HepG2 (cell line): ENCODE measurements around the gene SMPD3. TPM values are rescaled to one million over a fixed set of nuclear protein-coding genes. Genes with fewer than 3 reads are reported as not detected.

Experiments used
- ATAD3A ChIP-seq: sonication (generic); formaldehyde crosslinking; IDR thresholded peaks from 2 replicates; pipeline ENCODE4 v1.4.0; 2020; ENCODE audit warnings: missing genetic modification reagents
- KAT7 ChIP-seq: IDR thresholded peaks from 2 replicates; pipeline ENCODE4 v1.6.1; 2018; ENCODE audit warnings: borderline replicate concordance, missing compliant biosample characterization
- KLF16 ChIP-seq, 2 experiments: sonication (generic) in 1 of 2; formaldehyde crosslinking in 1 of 2; IDR thresholded peaks; 2 replicates each; pipeline versions ENCODE4 v1.6.1 to v1.8.0; 2016 to 2023; ENCODE audit warnings: missing genetic modification reagents in 2 of 2, missing compliant biosample characterization in 1 of 2
- NR2C2 ChIP-seq: sonication (generic); formaldehyde crosslinking; IDR thresholded peaks from 2 replicates; pipeline ENCODE4 v1.4.0; 2020; ENCODE audit warnings: missing genetic modification reagents, mild to moderate bottlenecking, moderate library complexity, borderline replicate concordance
- SIX4 ChIP-seq: sonication (generic); formaldehyde crosslinking; IDR thresholded peaks from 2 replicates; pipeline ENCODE4 v1.4.0; 2020; ENCODE audit warnings: missing genetic modification reagents
- SMAD1 ChIP-seq: sonication (generic); formaldehyde crosslinking; IDR thresholded peaks from 2 replicates; pipeline ENCODE4 v1.4.0; 2020; ENCODE audit warnings: missing genetic modification reagents, low read depth, mild to moderate bottlenecking, borderline replicate concordance
- SNAI1 ChIP-seq: sonication (generic); formaldehyde crosslinking; IDR thresholded peaks from 2 replicates; pipeline ENCODE4 v1.5.0; 2020; ENCODE audit warnings: mild to moderate bottlenecking, missing genetic modification reagents, borderline replicate concordance
- SPEN ChIP-seq: sonication (generic); formaldehyde crosslinking; IDR thresholded peaks from 2 replicates; pipeline ENCODE4 v1.5.1; 2020; ENCODE audit warnings: low read depth, mild to moderate bottlenecking, missing genetic modification reagents
- ZNF431 ChIP-seq: sonication (generic); formaldehyde crosslinking; IDR thresholded peaks from 2 replicates; pipeline ENCODE4 v1.9.0; 2022; ENCODE audit warnings: missing genetic modification reagents, low read depth, mild to moderate bottlenecking, borderline replicate concordance
- ZNF446 ChIP-seq: sonication (generic); formaldehyde crosslinking; IDR thresholded peaks from 2 replicates; pipeline ENCODE4 v1.5.0; 2020; ENCODE audit warnings: mild to moderate bottlenecking, missing genetic modification reagents
- ZNF572 ChIP-seq: sonication (generic); formaldehyde crosslinking; IDR thresholded peaks from 2 replicates; pipeline ENCODE4 v1.5.1; 2020; ENCODE audit warnings: mild to moderate bottlenecking, missing genetic modification reagents
- polyA plus RNA-seq, 8 experiments: library from polyadenylated mRNA; depleted of rRNA in 3 of 8; stranded (reverse) in 7 of 8; unstranded in 1 of 8; fragments of >200 nt; fragmentation: Illumina TruSeq in 4 of 8; extraction: Trizol in 4 of 8; gene quantifications; 2 replicates each; pipeline versions ENCODE4 v1.2.1 to v1.2.3, GENCODE V29; 2011 to 2016; ENCODE audit warnings: low read depth in 4 of 8, missing spikeins in 1 of 8, mixed read lengths in 1 of 8; ENCODE audit not compliant: insufficient read depth in 1 of 8
- total RNA-seq, 5 experiments: library from RNA; depleted of rRNA; stranded (reverse); fragments of >200 nt; fragmentation: Illumina TruSeq; extraction: Trizol; gene quantifications; 2 replicates each; pipeline ENCODE4 v1.2.3, GENCODE V29; 2016; ENCODE audit warnings: low read depth in 1 of 5
- TF ChIP-seq, protein P1 (sequence below): sonication (generic); formaldehyde crosslinking; conservative IDR thresholded peaks from 2 replicates; pipeline ENCODE4 v1.4.0; 2020; ENCODE audit warnings: mild to moderate bottlenecking, missing genetic modification reagents, moderate library complexity
- TF ChIP-seq, protein P2 (sequence below): sonication (generic); formaldehyde crosslinking; IDR thresholded peaks from 2 replicates; pipeline ENCODE4 v1.5.1; 2020; ENCODE audit warnings: missing genetic modification reagents, mild to moderate bottlenecking, borderline replicate concordance
- TF ChIP-seq, protein P3 (sequence below): sonication (generic); formaldehyde crosslinking; IDR thresholded peaks from 2 replicates; pipeline ENCODE4 v1.4.0; 2020; ENCODE audit warnings: missing genetic modification reagents

SMPD3 gene
- total and polyA plus RNA-seq, 2 of the 13 experiments (the other 11 are each of a cell fraction or from before 2014, with no cell fraction given) = 0.07 to 0.32 TPM

DNA sequence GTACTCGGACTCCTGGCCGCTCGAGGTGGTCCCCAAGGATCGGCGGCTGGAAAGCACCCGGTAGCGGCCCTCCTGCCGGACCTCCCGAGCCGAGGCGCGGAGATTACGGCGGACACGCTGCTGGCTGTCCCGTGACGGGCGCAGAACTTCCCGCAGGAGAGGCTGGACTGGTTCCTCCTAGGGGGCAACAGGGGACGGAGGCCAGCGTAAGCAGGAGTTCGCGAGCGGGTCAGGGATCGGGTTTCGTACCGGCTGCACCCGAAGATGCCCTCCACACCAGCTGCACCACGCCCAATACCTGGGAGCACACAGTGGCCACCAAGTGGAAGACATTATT is 137.9 kb downstream of the SMPD3 start (continued):
- TF ChIP-seq, protein P1, sequence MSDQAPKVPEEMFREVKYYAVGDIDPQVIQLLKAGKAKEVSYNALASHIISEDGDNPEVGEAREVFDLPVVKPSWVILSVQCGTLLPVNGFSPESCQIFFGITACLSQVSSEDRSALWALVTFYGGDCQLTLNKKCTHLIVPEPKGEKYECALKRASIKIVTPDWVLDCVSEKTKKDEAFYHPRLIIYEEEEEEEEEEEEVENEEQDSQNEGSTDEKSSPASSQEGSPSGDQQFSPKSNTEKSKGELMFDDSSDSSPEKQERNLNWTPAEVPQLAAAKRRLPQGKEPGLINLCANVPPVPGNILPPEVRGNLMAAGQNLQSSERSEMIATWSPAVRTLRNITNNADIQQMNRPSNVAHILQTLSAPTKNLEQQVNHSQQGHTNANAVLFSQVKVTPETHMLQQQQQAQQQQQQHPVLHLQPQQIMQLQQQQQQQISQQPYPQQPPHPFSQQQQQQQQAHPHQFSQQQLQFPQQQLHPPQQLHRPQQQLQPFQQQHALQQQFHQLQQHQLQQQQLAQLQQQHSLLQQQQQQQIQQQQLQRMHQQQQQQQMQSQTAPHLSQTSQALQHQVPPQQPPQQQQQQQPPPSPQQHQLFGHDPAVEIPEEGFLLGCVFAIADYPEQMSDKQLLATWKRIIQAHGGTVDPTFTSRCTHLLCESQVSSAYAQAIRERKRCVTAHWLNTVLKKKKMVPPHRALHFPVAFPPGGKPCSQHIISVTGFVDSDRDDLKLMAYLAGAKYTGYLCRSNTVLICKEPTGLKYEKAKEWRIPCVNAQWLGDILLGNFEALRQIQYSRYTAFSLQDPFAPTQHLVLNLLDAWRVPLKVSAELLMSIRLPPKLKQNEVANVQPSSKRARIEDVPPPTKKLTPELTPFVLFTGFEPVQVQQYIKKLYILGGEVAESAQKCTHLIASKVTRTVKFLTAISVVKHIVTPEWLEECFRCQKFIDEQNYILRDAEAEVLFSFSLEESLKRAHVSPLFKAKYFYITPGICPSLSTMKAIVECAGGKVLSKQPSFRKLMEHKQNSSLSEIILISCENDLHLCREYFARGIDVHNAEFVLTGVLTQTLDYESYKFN (CRISPR knock-in tag) = no peak
- no peak for TF ChIP-seq KLF16 (CRISPR knock-in tag; IDR thresholded peaks at IDR 0.05)
- TF ChIP-seq SMAD1 (CRISPR knock-in tag) = peak; percentile 15; the same call in 1 of the 2 replicates
- TF ChIP-seq, protein P2, sequence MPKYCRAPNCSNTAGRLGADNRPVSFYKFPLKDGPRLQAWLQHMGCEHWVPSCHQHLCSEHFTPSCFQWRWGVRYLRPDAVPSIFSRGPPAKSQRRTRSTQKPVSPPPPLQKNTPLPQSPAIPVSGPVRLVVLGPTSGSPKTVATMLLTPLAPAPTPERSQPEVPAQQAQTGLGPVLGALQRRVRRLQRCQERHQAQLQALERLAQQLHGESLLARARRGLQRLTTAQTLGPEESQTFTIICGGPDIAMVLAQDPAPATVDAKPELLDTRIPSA (CRISPR knock-in tag) = 0 out of 2 replicates have a peak, but pooled peaks have one; percentile 71
- TF ChIP-seq ZNF572 (CRISPR knock-in tag) = 0 out of 2 replicates have a peak, but pooled peaks have one; percentile 18
- no peak; the same call in 1 of the 2 replicates for TF ChIP-seq NR2C2 (CRISPR knock-in tag)
- peak; percentile 33; the same call in 1 of the 2 replicates for TF ChIP-seq ATAD3A (CRISPR knock-in tag)
- TF ChIP-seq, protein P3, sequence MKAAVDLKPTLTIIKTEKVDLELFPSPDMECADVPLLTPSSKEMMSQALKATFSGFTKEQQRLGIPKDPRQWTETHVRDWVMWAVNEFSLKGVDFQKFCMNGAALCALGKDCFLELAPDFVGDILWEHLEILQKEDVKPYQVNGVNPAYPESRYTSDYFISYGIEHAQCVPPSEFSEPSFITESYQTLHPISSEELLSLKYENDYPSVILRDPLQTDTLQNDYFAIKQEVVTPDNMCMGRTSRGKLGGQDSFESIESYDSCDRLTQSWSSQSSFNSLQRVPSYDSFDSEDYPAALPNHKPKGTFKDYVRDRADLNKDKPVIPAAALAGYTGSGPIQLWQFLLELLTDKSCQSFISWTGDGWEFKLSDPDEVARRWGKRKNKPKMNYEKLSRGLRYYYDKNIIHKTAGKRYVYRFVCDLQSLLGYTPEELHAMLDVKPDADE (CRISPR knock-in tag) = no peak
- no peak for TF ChIP-seq KAT7 (CRISPR knock-in tag)
- TF ChIP-seq SNAI1 (CRISPR knock-in tag) = no peak
- no peak for TF ChIP-seq ZNF446 (CRISPR knock-in tag)
- TF ChIP-seq SPEN (CRISPR knock-in tag) = no peak
- 0 out of 2 replicates have a peak, but pooled peaks have one; percentile 5 for TF ChIP-seq ZNF431 (CRISPR knock-in tag)
- no peak for TF ChIP-seq SIX4 (CRISPR knock-in tag)
